Adipocyte (in vitro differentiated cells): ENCODE results near the gene PCDH18.
A peak's percentile ranks its signal among the peaks of the same experiment; 100 is the strongest.
"Not testable (repeated sequence)": the region's sequence is repeated elsewhere in the genome, so short reads cannot be mapped to it uniquely, and the experiment has no call there.

ENCODE experiments used
- DNase-seq: peaks from one replicate; pipeline ENCODE4 v3.0.0-alpha.2; 2015; ENCODE audit warnings: low read depth
- H3K27me3 ChIP-seq: replicated peaks from 2 replicates; pipeline ENCODE4 v1.7.0; 2013; ENCODE audit warnings: mild to moderate bottlenecking, low read length, moderate library complexity; ENCODE audit not compliant: control insufficient read depth, insufficient read depth
- H3K36me3 ChIP-seq: 2 replicates; pipeline ENCODE4 v1.7.0; 2013; ENCODE audit warnings: low read length, mild to moderate bottlenecking, moderate library complexity; ENCODE audit not compliant: control insufficient read depth, insufficient read depth, severe bottlenecking
- H3K4me1 ChIP-seq: 2 replicates; pipeline ENCODE4 v1.7.0; 2013; ENCODE audit warnings: mild to moderate bottlenecking, low read length, moderate library complexity; ENCODE audit not compliant: control insufficient read depth, insufficient read depth
- H3K4me3 ChIP-seq: 2 replicates; pipeline ENCODE4 v1.7.0; 2013; ENCODE audit warnings: mild to moderate bottlenecking, low read length, moderate library complexity
- H3K9ac ChIP-seq: 2 replicates; pipeline ENCODE4 v1.7.0; 2013; ENCODE audit warnings: mild to moderate bottlenecking, low read length, moderate library complexity
- H3K9me3 ChIP-seq: 2 replicates; pipeline ENCODE4 v1.7.0; 2013; ENCODE audit warnings: mild to moderate bottlenecking, low read length, moderate library complexity; ENCODE audit not compliant: control insufficient read depth

The PCDH18 gene

DNA sequence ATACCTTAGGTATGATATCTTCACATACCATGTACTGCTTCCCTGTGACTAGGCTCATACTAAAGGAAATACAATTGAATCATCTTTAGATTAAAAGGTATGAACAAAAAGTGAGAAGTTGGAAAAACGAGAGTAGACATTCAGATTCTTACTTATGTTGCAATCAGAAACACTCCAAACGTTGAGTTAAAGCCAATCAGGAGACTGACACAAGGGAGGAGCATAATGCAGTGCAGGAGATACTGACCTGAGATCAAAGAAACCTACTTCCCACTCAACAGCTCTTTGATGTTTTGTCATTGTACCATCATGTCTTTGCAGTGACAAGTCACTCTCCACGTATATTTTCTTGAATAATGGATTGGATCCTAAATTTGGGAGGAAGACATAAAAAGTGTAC is 8.9 kb upstream of the PCDH18 start:
- Histone ChIP-seq H3K4me1 (peaks cover 45% of the 10 kb centered on the region), H3K36me3 (no peaks in the 10 kb centered on the region), H3K4me3 (peak overlapping the region; percentile 84), H3K27me3 (no peaks in the 10 kb centered on the region), H3K9me3 (peaks cover 3% of the 10 kb centered on the region), H3K9ac (peak overlapping the region; percentile 87)
- no peak for DNase-seq

DNA sequence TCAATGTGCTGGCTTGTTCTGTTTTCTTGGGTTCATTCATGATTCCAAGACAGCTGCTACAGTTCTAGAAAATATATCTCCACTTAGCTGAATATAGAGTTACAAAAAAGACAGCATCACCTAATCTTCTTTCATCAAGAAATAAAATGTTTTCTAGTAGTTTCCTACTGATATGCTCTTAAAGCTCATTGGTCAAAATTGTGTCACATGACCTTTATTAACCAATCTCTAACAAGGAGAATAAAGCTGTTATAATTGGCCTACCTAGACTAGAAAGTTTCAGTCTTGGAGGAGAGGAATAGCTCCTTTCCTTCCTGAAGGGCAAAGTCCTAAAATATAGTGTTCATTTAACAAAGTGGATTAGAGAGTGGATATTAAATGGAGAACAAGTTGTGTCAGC is 8.1 kb upstream of the PCDH18 start:
- no peak for DNase-seq
- Histone ChIP-seq H3K4me1 (peaks cover 41% of the 10 kb centered on the region), H3K9me3 (peaks cover 4% of the 10 kb centered on the region), H3K36me3 (no peaks in the 10 kb centered on the region), H3K27me3 (no peaks in the 10 kb centered on the region), H3K9ac (no peak overlapping the region), H3K4me3 (no peak overlapping the region)

DNA sequence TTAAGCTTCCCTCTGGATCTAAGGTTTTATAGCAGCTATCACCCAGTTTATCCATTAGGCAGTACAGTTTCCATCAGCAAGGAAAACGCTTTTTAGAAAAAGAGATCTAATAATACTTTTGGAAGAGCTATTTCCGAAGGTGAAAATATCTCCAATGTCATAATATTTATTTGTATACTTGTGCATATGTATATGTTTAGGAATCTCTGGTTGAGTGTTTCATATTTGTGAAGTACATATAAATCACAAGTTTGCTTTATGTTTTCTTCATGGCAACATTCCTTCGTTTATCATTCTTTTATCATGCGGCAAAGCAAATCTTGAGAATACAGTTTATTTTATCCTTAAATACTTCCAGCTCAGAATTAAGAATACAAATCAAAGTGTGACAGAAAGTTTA is 6.2 kb upstream of the PCDH18 start:
- Histone ChIP-seq H3K9ac (no peak overlapping the region), H3K4me3 (no peak overlapping the region), H3K36me3 (no peaks in the 10 kb centered on the region), H3K9me3 (peaks cover 4% of the 10 kb centered on the region), H3K4me1 (peaks cover 38% of the 10 kb centered on the region), H3K27me3 (no peaks in the 10 kb centered on the region)
- no peak for DNase-seq

DNA sequence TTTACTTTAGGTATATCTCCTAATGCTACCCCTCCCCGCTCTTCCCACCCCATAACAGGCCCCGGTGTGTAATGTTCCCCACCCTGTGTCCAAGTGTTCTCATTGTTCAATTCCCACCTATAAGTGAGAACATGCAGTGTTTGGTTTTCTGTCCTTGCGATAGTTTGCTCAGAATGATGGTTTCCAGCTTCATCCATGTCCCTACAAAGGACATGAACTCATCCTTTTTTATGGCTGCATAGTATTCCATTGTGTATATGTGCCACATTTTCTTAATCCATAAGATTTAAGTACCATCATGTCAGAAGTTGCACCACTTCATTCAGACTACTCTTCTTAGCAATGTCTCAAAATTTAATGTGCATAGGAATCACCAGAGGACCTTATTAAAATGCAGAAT is 5.5 kb upstream of the PCDH18 start:
- H3K4me3 ChIP-seq, H3K9ac ChIP-seq, DNase-seq: not testable (repeated sequence)

DNA sequence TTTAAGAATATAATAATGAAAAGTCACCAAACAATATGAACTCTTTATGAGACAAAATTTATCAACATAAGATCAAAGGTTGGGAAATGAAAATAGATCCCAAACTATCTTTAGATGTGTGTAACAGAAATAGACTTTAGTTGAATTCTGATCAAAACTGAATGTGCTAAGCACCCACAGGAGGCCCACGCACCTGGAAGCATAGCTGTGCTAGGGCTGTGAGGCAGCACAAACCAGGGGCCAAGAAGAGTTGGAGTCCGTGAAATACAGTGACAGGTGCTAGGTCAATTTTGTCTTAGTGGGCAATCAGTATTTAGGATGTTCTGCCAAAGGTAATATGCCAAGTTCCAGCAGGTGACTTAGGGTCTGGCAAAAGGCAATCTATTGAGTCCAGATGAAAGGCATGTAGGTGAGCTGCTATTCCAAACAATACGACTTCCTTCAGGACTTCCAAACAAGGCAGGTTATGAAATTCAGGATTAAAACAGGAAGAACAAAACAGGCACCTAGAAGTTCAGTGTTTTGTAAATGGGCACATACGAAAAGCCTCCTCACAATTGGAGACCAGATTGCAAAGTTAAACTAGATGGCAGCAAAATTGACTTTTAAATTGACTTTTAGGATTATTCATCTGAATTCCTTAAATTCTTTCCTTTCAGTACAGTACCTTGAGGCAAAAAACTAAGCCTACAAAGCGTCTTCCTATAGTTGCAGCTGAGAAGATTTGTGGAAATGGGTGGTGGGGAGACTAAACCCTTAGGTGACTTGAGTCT is 4.7 kb upstream of the PCDH18 start:
- no peak for DNase-seq
- Histone ChIP-seq H3K9me3 (peaks cover 4% of the 10 kb centered on the region), H3K9ac (no peak overlapping the region), H3K27me3 (no peaks in the 10 kb centered on the region), H3K4me3 (no peak overlapping the region), H3K36me3 (no peaks in the 10 kb centered on the region), H3K4me1 (peaks cover 28% of the 10 kb centered on the region)

More for the DNA sequence above, 5.5 kb upstream of the PCDH18 start:
- H3K27me3 ChIP-seq, H3K9me3 ChIP-seq, H3K36me3 ChIP-seq: not testable (repeated sequence)
- peaks cover 30% of the 10 kb centered on the region for H3K4me1 ChIP-seq

DNA sequence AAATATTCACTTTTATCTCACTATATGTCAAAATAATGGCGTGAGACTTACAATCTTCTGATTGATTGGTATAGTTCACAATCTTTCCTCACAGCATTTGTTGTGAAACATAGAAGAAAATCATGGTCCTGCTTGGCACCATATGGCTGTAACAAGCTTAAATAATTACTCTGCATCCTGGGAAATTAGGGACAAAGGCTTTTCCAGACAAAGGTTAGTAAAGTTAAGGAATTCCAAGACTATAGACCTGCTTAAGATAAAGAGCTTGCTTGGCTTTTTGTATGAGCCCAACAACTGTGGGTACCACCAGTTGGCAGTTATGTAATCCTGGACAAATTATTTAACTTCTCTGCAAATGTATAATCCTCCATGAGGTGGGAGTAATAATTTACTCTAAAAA is 3.4 kb upstream of the PCDH18 start:
- H3K36me3 ChIP-seq: peaks cover 2% of the 10 kb centered on the region
- H3K4me3 ChIP-seq: no peak overlapping the region
- H3K4me1 ChIP-seq: peaks cover 16% of the 10 kb centered on the region
- H3K9ac ChIP-seq: no peak overlapping the region
- no peak for DNase-seq
- H3K27me3 ChIP-seq: no peaks in the 10 kb centered on the region
- H3K9me3 ChIP-seq: peaks cover 4% of the 10 kb centered on the region

DNA sequence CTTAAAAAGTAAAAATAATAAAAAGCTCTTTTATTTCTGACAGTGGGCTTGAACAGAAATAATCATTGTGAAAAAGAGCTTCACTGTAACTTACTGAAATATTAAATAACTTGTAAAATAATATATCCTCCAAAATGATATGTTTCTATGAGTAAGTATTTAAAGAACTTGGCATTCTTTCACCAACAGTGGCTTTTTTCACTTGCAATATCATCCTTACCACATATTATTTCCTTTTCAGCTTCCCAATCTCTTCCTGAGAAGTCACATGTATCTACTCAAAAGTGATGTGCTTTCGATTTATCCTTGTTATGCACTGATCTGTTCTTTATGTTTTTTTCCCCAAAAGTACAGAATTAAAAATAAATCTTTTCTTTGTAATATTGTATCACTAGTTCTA is 2.2 kb upstream of the PCDH18 start:
- Histone ChIP-seq H3K36me3 (peaks cover 13% of the 10 kb centered on the region), H3K9me3 (peaks cover 4% of the 10 kb centered on the region), H3K4me1 (peaks cover 16% of the 10 kb centered on the region), H3K27me3 (no peaks in the 10 kb centered on the region), H3K4me3 (peak overlapping the region; percentile 97), H3K9ac (peak overlapping the region; percentile 95)
- DNase-seq: peak; percentile 55

DNA sequence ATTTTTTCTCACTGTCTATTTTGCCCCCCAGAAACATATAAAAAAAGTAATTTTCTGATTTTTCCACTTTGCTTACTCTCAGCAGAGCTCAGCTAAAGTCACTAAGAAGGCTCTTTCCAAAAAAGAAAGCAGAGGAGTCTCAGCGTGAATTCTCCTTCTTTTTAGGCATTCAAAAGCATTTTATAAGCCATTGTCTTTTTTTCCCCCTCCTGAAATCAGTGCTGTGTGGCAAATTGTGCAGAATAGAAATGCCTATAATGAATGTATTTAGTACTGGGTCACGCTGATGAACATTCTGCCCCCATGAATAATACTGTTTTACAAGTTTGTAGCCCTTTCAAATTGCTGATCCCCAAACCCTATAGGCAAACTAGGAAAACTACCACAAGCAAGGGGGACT is 1.6 kb upstream of the PCDH18 start:
- peak; percentile 36 for DNase-seq
- H3K27me3 ChIP-seq: no peaks in the 10 kb centered on the region
- peak overlapping the region; percentile 97 for H3K4me3 ChIP-seq
- H3K9ac ChIP-seq: peak overlapping the region; percentile 95
- H3K36me3 ChIP-seq: peaks cover 20% of the 10 kb centered on the region
- peaks cover 4% of the 10 kb centered on the region for H3K9me3 ChIP-seq
- peaks cover 16% of the 10 kb centered on the region for H3K4me1 ChIP-seq

DNA sequence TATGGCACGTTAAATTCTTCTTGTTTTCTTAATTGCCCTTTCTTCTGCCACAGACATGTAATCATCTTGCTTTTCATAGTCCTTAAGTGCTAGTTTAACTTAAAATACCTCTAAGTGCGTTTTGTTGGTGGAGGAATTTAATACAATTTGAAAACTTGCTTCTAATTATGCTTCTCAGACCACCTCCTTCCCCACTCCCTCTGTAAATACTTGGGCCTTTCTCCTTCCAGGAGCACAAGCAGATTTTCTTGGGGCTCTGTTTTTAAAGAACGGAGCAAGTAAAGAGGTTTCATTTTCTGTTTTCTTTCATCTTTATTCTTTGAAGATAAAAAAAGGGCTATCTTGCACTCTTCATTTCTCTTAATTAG is 559 bp upstream of the PCDH18 start:
- peak overlapping the region; percentile 95 for H3K9ac ChIP-seq
- peak; percentile 65 for DNase-seq
- peak overlapping the region; percentile 97 for H3K4me3 ChIP-seq
- peaks cover 16% of the 10 kb centered on the region for H3K4me1 ChIP-seq
- peaks cover 30% of the 10 kb centered on the region for H3K36me3 ChIP-seq
- H3K27me3 ChIP-seq: no peaks in the 10 kb centered on the region
- peaks cover 4% of the 10 kb centered on the region for H3K9me3 ChIP-seq

DNA sequence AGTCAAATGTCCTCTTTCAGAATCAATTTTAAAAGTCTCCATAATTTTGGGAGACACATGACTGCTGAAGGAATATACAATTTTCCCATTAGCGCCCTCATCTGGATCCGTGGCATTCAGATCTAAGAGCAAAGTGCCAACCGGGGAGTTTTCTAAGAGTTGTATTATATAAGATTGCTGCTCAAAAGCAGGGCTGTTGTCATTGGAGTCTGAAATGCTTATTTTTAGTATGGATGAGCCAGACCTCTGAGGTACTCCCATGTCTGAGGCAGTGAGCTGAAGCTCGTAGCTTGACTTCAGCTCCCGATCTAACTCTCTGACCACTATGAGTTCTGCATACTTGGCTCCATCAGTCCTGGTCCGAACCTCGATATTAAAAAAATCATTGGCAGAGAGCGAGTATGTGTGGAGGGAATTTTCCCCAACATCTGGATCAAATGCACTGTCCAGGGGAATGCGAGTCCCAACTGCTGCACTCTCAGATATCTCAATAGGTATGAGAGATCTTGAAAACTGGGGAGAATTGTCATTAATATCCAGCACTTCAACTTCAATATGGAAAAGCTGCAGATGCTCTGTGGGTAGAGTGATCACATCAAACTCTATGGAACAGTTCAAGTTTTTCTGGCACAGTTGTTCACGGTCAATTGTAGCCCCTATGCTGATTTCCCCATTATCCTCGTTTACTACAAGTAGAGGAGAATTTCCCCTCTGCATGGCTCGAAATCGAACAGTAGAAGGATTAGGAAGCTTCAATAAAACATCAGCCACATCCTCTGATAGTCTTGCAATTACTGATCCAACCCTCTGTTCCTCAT is 917 bp downstream of the PCDH18 start:
- H3K36me3 ChIP-seq: peaks cover 45% of the 10 kb centered on the region
- H3K4me3 ChIP-seq: peak overlapping the region; percentile 97
- peak overlapping the region; percentile 96 for H3K9ac ChIP-seq
- H3K9me3 ChIP-seq: peaks cover 3% of the 10 kb centered on the region
- H3K4me1 ChIP-seq: peaks cover 31% of the 10 kb centered on the region
- no peaks in the 10 kb centered on the region for H3K27me3 ChIP-seq
- DNase-seq: peak; percentile 89

DNA sequence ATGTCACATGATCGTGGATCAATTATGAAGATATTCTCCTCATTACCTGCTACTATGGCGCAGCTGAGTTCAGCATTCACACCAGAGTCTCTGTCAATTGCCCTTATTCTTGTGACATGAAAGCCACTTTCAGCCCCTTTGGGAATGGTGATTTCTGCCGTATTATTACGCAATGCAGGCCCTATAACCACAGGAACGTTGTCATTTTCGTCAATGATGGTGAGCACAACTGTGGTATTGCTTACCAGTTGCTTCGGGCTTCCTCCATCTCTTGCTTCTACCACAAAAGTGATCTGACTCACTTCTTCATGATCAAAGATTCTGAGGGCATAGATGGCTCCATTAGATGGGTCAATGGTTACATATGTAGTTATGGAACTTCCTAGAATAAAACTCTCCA is 2.1 kb downstream of the PCDH18 start:
- H3K9ac ChIP-seq: peak overlapping the region; percentile 96
- H3K27me3 ChIP-seq: no peaks in the 10 kb centered on the region
- H3K9me3 ChIP-seq: no peaks in the 10 kb centered on the region
- peaks cover 36% of the 10 kb centered on the region for H3K4me1 ChIP-seq
- H3K4me3 ChIP-seq: peak overlapping the region; percentile 97
- peak; percentile 76 for DNase-seq
- H3K36me3 ChIP-seq: peaks cover 54% of the 10 kb centered on the region
